MM.1S (cell line): ENCODE measurements around the gene FZD7.

Source experiments
- DNase-seq: peaks from one replicate; pipeline ENCODE4 v3.0.0-alpha.2; 2015
- H2AFZ ChIP-seq: fragments of 300-600 bp; sonication (generic); 2 replicates; pipeline ENCODE4 v1.6.0; 2016; ENCODE audit warnings: antibody characterized with exemption, low read length
- H3F3A ChIP-seq: fragments of 300-600 bp; sonication (generic); 2 replicates; pipeline ENCODE4 v1.6.1; 2016; ENCODE audit warnings: mild to moderate bottlenecking, antibody characterized with exemption, low read length, moderate library complexity, mixed read lengths; ENCODE audit not compliant: insufficient read depth
- H3K27ac ChIP-seq: fragments of 300-600 bp; sonication (generic); 2 replicates; pipeline ENCODE4 v1.5.1; 2016; ENCODE audit warnings: mild to moderate bottlenecking, low read length
- H3K27me3 ChIP-seq: fragments of 300-600 bp; sonication (generic); replicated peaks from 2 replicates; pipeline ENCODE4 v1.6.0; 2016; ENCODE audit warnings: low read length; ENCODE audit not compliant: insufficient read depth
- H3K36me3 ChIP-seq: fragments of 300-600 bp; sonication (generic); replicated peaks from 2 replicates; pipeline ENCODE4 v1.6.1; 2016; ENCODE audit warnings: mild to moderate bottlenecking, low read length, mixed read lengths; ENCODE audit not compliant: insufficient read depth
- H3K4me1 ChIP-seq: fragments of 300-600 bp; sonication (generic); 2 replicates; pipeline ENCODE4 v1.6.1; 2016; ENCODE audit warnings: low read length, mixed read lengths
- H3K4me2 ChIP-seq: fragments of 300-600 bp; sonication (generic); 2 replicates; pipeline ENCODE4 v1.6.0; 2016; ENCODE audit warnings: low read depth, low read length
- H3K4me3 ChIP-seq: fragments of 300-600 bp; sonication (generic); 2 replicates; pipeline ENCODE4 v1.5.1; 2016; ENCODE audit warnings: low read length, mixed read lengths
- H3K79me2 ChIP-seq: fragments of 300-600 bp; sonication (generic); 2 replicates; pipeline ENCODE4 v1.6.1; 2016; ENCODE audit warnings: mixed run types, low read length, mixed read lengths
- H3K9ac ChIP-seq: fragments of 300-600 bp; sonication (generic); 2 replicates; pipeline ENCODE4 v1.6.1; 2016; ENCODE audit warnings: low read length, mixed read lengths
- H3K9me2 ChIP-seq: fragments of 300-600 bp; sonication (generic); replicated peaks from 2 replicates; pipeline ENCODE4 v1.6.1; 2016; ENCODE audit warnings: mild to moderate bottlenecking, low read length, mixed read lengths; ENCODE audit not compliant: insufficient read depth
- H3K9me3 ChIP-seq: fragments of 300-600 bp; sonication (generic); replicated peaks from 2 replicates; pipeline ENCODE4 v1.6.1; 2016; ENCODE audit warnings: mild to moderate bottlenecking, low read length, mixed read lengths; ENCODE audit not compliant: insufficient read depth
- H4K20me1 ChIP-seq: fragments of 300-600 bp; sonication (generic); 2 replicates; pipeline ENCODE4 v1.6.1; 2016; ENCODE audit warnings: mild to moderate bottlenecking, low read length, moderate library complexity, mixed read lengths; ENCODE audit not compliant: insufficient read depth
- EZH2 ChIP-seq: fragments of 300-600 bp; sonication (generic); optimal IDR thresholded peaks from 2 replicates; pipeline ENCODE3; 2017; ENCODE audit warnings: low read depth, mild to moderate bottlenecking, antibody characterized with exemption, low read length, mixed read lengths
- EZH2phosphoT487 ChIP-seq: fragments of 300-600 bp; sonication (generic); IDR thresholded peaks from 2 replicates; pipeline ENCODE4 v1.6.1; 2018; ENCODE audit warnings: antibody characterized with exemption, low read length
- TF ChIP-seq, protein P1 (sequence below): fragments of 300-600 bp; sonication (generic); IDR thresholded peaks from 2 replicates; pipeline ENCODE4 v1.5.1; 2016; ENCODE audit warnings: antibody characterized with exemption, low read length, mixed read lengths

The FZD7 gene

DNA sequence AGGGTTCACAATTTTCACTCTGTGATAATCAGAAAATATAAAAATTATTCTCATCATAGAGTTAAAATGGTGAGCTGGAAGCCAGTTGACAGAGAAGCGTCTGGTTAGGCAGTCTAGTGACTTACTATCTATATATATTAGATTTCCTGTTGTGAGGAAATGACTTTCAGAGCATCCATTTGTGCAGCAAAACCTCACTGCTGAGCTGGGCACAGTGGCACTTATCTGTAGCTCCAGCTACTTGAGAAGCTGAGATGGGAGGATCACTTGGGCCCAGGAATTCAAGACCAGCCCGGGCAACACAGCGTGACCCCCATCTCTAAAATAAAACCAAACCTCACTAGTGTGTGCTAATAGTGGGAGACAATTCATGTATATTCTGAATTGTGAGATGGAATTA, 32.2 kb downstream of the FZD7 start:
- TF ChIP-seq EZH2phosphoT487 (no peak), EZH2 (no peak)
- TF ChIP-seq, protein P1, sequence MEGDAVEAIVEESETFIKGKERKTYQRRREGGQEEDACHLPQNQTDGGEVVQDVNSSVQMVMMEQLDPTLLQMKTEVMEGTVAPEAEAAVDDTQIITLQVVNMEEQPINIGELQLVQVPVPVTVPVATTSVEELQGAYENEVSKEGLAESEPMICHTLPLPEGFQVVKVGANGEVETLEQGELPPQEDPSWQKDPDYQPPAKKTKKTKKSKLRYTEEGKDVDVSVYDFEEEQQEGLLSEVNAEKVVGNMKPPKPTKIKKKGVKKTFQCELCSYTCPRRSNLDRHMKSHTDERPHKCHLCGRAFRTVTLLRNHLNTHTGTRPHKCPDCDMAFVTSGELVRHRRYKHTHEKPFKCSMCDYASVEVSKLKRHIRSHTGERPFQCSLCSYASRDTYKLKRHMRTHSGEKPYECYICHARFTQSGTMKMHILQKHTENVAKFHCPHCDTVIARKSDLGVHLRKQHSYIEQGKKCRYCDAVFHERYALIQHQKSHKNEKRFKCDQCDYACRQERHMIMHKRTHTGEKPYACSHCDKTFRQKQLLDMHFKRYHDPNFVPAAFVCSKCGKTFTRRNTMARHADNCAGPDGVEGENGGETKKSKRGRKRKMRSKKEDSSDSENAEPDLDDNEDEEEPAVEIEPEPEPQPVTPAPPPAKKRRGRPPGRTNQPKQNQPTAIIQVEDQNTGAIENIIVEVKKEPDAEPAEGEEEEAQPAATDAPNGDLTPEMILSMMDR: no peak
- Histone ChIP-seq H3K79me2 (no peaks in the 10 kb centered on the region), H4K20me1 (no peaks in the 10 kb centered on the region), H3K9me2 (no peaks in the 10 kb centered on the region), H3K27me3 (no peaks in the 10 kb centered on the region), H3F3A (no peaks in the 10 kb centered on the region), H3K4me3 (no peak overlapping the region), H3K27ac (no peak overlapping the region), H3K4me2 (no peak overlapping the region), H3K36me3 (no peaks in the 10 kb centered on the region), H2AFZ (no peak overlapping the region), H3K9me3 (no peaks in the 10 kb centered on the region), H3K4me1 (no peaks in the 10 kb centered on the region), H3K9ac (no peak overlapping the region)
- DNase-seq: no peak

DNA sequence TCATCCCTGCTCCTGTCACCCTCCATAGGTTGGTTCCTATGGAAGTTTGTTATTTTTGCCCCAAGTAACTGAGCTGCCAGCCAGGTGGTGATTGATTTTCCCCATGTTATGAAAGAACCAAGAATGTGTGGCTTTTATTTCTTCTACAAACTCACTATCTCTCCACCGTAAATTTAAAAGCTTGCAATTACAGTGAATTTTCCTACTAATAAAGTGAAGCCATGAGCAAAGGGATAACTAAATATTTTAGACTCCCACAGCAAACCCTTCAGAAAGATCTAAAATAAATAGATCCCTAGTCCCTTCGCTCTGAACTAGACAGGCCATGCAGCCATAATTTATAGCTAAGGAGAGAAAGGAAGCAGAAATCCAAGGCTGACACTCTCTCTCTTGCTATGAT, 33.2 kb downstream of the FZD7 start:
- no peak overlapping the region for H2AFZ ChIP-seq
- no peaks in the 10 kb centered on the region for H3F3A ChIP-seq
- H4K20me1 ChIP-seq: no peaks in the 10 kb centered on the region
- no peaks in the 10 kb centered on the region for H3K9me3 ChIP-seq
- no peak overlapping the region for H3K4me3 ChIP-seq
- DNase-seq: no peak
- H3K79me2 ChIP-seq: no peaks in the 10 kb centered on the region
- no peaks in the 10 kb centered on the region for H3K9me2 ChIP-seq
- no peak overlapping the region for H3K27ac ChIP-seq
- H3K4me1 ChIP-seq: no peaks in the 10 kb centered on the region
- H3K36me3 ChIP-seq: no peaks in the 10 kb centered on the region
- H3K9ac ChIP-seq: no peak overlapping the region
- no peaks in the 10 kb centered on the region for H3K27me3 ChIP-seq
- TF ChIP-seq EZH2phosphoT487: no peak
- TF ChIP-seq, protein P1: no peak
- TF ChIP-seq EZH2: no peak
- no peak overlapping the region for H3K4me2 ChIP-seq

DNA sequence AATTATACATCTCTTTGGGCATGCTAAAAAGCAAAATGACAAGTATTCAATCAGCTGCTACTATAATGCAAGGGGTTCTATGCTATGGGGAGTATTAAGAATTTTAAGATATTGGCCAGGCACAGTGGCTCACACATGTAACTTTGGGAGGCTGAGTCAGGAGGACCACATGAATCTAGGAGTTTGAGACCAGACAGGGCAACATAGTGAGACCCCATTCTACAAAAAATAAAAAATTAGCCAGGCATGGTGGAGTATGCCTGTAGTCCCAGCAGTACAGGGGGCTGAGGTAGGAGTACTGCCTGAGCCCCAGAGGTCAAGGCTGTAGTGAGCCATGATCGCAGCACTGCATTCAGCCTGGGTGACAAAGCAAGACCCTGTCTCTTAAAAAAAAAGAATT, 33.9 kb downstream of the FZD7 start:
- Histone ChIP-seq H2AFZ (no peak overlapping the region), H3K9ac (no peak overlapping the region), H3K4me2 (no peak overlapping the region), H3K27ac (no peak overlapping the region), H3K79me2 (no peaks in the 10 kb centered on the region), H3K36me3 (no peaks in the 10 kb centered on the region), H3F3A (no peaks in the 10 kb centered on the region), H3K4me3 (no peak overlapping the region), H3K9me3 (no peaks in the 10 kb centered on the region), H3K4me1 (no peaks in the 10 kb centered on the region), H3K9me2 (no peaks in the 10 kb centered on the region), H4K20me1 (no peaks in the 10 kb centered on the region), H3K27me3 (no peaks in the 10 kb centered on the region)
- no peak for TF ChIP-seq EZH2phosphoT487
- TF ChIP-seq, protein P1: no peak
- no peak for TF ChIP-seq EZH2
- no peak for DNase-seq
